GM19468 (cell line): Measurements from ENCODE around the gene CNTNAP2.
"Not testable (repeated sequence)": the region's sequence is repeated elsewhere in the genome, so short reads cannot be mapped to it uniquely, and the experiment has no call there.

Experiments
- ATAC-seq: cut with Tn5 transposase; IDR thresholded peaks from one replicate; pipeline ENCODE4 v1.9.1; 2021; ENCODE audit warnings: mild to moderate bottlenecking, moderate library complexity, moderate number of reproducible peaks; ENCODE audit not compliant: unreplicated experiment; ENCODE audit errors: extremely low read depth

The CNTNAP2 gene

GRCh38 chr7:148397985-148398384, 2281.4 kb downstream of the CNTNAP2 start:
- no peak for ATAC-seq

- peak; percentile 64 for ATAC-seq
Measured at GRCh38 chr7:148398844-148399365, 2282.3 kb downstream of the CNTNAP2 start.

- no peak for ATAC-seq
Measured at GRCh38 chr7:148400101-148400500, 2283.5 kb downstream of the CNTNAP2 start.

- no peak for ATAC-seq
Measured at GRCh38 chr7:148402159-148402558, 2285.6 kb downstream of the CNTNAP2 start.

- no peak for ATAC-seq
Measured at GRCh38 chr7:148403466-148403993, 2286.9 kb downstream of the CNTNAP2 start.

GRCh38 chr7:148408307-148408706, 2291.7 kb downstream of the CNTNAP2 start:
- no peak for ATAC-seq

- no peak for ATAC-seq
Measured at GRCh38 chr7:148410905-148411304, 2294.3 kb downstream of the CNTNAP2 start.

- no peak for ATAC-seq
Measured at GRCh38 chr7:148412691-148413090, 2296.1 kb downstream of the CNTNAP2 start.

- peak; percentile 78 for ATAC-seq
Measured at GRCh38 chr7:148419856-148420832, 2303.5 kb downstream of the CNTNAP2 start.

GRCh38 chr7:148422030-148422429, 2305.4 kb downstream of the CNTNAP2 start:
- no peak for ATAC-seq

- not testable (repeated sequence) for ATAC-seq
Measured at GRCh38 chr7:148426393-148426792, 2309.8 kb downstream of the CNTNAP2 start.

- ATAC-seq: not testable (repeated sequence)
Measured at GRCh38 chr7:148430690-148431089, 2314.1 kb downstream of the CNTNAP2 start.

- no peak for ATAC-seq
Measured at GRCh38 chr7:148433521-148434180, 2317.1 kb downstream of the CNTNAP2 start.

GRCh38 chr7:148434181-148434757, 2317.7 kb downstream of the CNTNAP2 start:
- no peak for ATAC-seq

GRCh38 chr7:148434887-148435286, 2318.3 kb downstream of the CNTNAP2 start:
- ATAC-seq: no peak

GRCh38 chr7:148435715-148436114, 2319.1 kb downstream of the CNTNAP2 start:
- no peak for ATAC-seq

- no peak for ATAC-seq
Measured at GRCh38 chr7:148436135-148436534, 2319.5 kb downstream of the CNTNAP2 start.

- ATAC-seq: peak; percentile 63
Measured at GRCh38 chr7:148436571-148436970, 2320.0 kb downstream of the CNTNAP2 start.

GRCh38 chr7:148437043-148437442, 2320.4 kb downstream of the CNTNAP2 start:
- no peak for ATAC-seq

GRCh38 chr7:148442141-148442655, 2325.6 kb downstream of the CNTNAP2 start:
- ATAC-seq: no peak
